ENCODE data around the gene RAF1.

DNA sequence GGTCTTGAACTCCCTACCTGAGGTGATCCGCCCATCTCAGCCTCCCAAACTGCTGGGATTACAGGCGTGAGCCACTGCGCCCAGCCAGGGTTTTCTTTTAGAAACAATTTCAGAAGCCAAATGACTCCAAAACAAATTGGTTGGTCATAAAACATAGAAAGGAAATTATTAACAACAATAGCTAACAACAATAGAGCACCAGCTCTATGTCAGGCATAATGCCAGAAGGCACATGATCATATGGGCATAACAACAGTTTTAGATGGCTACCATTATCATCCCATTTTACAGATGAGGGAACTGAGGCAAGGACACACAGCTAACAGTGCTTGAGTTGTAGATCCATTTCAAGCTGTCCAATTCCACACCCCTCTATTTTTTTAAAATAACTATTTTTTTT is 22.2 kb upstream of the RAF1 start:
- TF ChIP-seq POLR2A (IDR thresholded peaks at IDR 0.05; ENCODE audit: low read depth, low read length) (no peak), MYC (IDR thresholded peaks at IDR 0.05; ENCODE audit: low read depth, low read length) (no peak), POLR2AphosphoS5 (IDR thresholded peaks at IDR 0.05; ENCODE audit: insufficient read depth, low read depth, low read length) (no peak)
- TF ChIP-seq, protein P1, sequence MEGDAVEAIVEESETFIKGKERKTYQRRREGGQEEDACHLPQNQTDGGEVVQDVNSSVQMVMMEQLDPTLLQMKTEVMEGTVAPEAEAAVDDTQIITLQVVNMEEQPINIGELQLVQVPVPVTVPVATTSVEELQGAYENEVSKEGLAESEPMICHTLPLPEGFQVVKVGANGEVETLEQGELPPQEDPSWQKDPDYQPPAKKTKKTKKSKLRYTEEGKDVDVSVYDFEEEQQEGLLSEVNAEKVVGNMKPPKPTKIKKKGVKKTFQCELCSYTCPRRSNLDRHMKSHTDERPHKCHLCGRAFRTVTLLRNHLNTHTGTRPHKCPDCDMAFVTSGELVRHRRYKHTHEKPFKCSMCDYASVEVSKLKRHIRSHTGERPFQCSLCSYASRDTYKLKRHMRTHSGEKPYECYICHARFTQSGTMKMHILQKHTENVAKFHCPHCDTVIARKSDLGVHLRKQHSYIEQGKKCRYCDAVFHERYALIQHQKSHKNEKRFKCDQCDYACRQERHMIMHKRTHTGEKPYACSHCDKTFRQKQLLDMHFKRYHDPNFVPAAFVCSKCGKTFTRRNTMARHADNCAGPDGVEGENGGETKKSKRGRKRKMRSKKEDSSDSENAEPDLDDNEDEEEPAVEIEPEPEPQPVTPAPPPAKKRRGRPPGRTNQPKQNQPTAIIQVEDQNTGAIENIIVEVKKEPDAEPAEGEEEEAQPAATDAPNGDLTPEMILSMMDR (IDR thresholded peaks at IDR 0.05; ENCODE audit: extremely low read depth in 1 of 2, insufficient read depth in 1 of 2, low read depth in 1 of 2, low read length in 2 of 2): no peak
- TF ChIP-seq, protein P2, sequence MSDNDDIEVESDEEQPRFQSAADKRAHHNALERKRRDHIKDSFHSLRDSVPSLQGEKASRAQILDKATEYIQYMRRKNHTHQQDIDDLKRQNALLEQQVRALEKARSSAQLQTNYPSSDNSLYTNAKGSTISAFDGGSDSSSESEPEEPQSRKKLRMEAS (IDR thresholded peaks at IDR 0.05; ENCODE audit: insufficient read depth, insufficient read length): no peak

All from endothelial cell of umbilical vein (primary cell).